OCI-LY7 (cell line): ENCODE results near the gene TYMP. TPM values are rescaled to one million over a fixed set of nuclear protein-coding genes. Genes with fewer than 3 reads are reported as not detected.

ENCODE experiments used
- BruUV-seq: library from RNA; stranded (reverse); fragments of 400-500 nt; replicated peaks from 2 replicates; lab custom pipeline; 2021; lab: Mats Ljungman, UMichigan
- CTCF ChIA-PET: fragments of 300-600 bp; sonication (Branson Sonifier 250); formaldehyde crosslinking; loops from one replicate; lab custom pipeline; 2022; ENCODE audit warnings: antibody characterized with exemption; ENCODE audit not compliant: unreplicated experiment; lab: Charles Lee
- POLR2A ChIA-PET: fragments of 300-600 bp; sonication (Branson Sonifier 250); formaldehyde crosslinking; loops from one replicate; lab custom pipeline; 2022; ENCODE audit warnings: antibody characterized with exemption; lab: Charles Lee
- DNase-seq: peaks from one replicate; pipeline ENCODE4 v3.0.0-alpha.2; 2015; ENCODE audit warnings: low spot score
- H2AFZ ChIP-seq: fragments of 200-600 bp; sonication (generic), shearing (Covaris generic); 2 replicates; pipeline ENCODE4 v1.6.1; 2014; ENCODE audit warnings: mild to moderate bottlenecking, antibody characterized with exemption, low read length, moderate library complexity
- H3K27ac ChIP-seq: fragments of 200-600 bp; sonication (generic); 2 replicates; pipeline ENCODE4 v1.5.1; 2014; ENCODE audit warnings: mixed run types, low read depth, mild to moderate bottlenecking, moderate library complexity, low read length, inconsistent platforms; ENCODE audit not compliant: poor library complexity, severe bottlenecking
- H3K36me3 ChIP-seq: fragments of 200-600 bp; sonication (generic); 2 replicates; pipeline ENCODE4 v1.6.1; 2014; ENCODE audit warnings: mild to moderate bottlenecking, antibody characterized with exemption, low read length, moderate library complexity, mixed read lengths; ENCODE audit not compliant: insufficient read depth
- H3K4me1 ChIP-seq: fragments of 200-600 bp; sonication (generic); 2 replicates; pipeline ENCODE4 v1.5.1; 2014; ENCODE audit warnings: mild to moderate bottlenecking, low read length; ENCODE audit not compliant: insufficient read depth, poor library complexity, severe bottlenecking
- H3K4me2 ChIP-seq: fragments of 200-600 bp; sonication (generic); 2 replicates; pipeline ENCODE4 v1.6.1; 2014; ENCODE audit warnings: mild to moderate bottlenecking, low read length
- H3K4me3 ChIP-seq: fragments of 200-600 bp; sonication (generic); 2 replicates; pipeline ENCODE4 v1.5.1; 2014; ENCODE audit warnings: mild to moderate bottlenecking, low read depth, low read length; ENCODE audit not compliant: poor library complexity, severe bottlenecking
- H3K79me2 ChIP-seq: fragments of 200-600 bp; sonication (generic); 2 replicates; pipeline ENCODE4 v1.6.1; 2016; ENCODE audit warnings: low read depth, mild to moderate bottlenecking, low read length, moderate library complexity, mixed read lengths; ENCODE audit not compliant: insufficient read depth
- H3K9me2 ChIP-seq: fragments of 200-600 bp; sonication (generic); 2 replicates; pipeline ENCODE4 v1.6.1; 2016; ENCODE audit warnings: mild to moderate bottlenecking, low read length, mixed read lengths; ENCODE audit not compliant: insufficient read depth
- H3K9me3 ChIP-seq: fragments of 200-600 bp; sonication (generic); 2 replicates; pipeline ENCODE4 v1.6.1; 2014; ENCODE audit warnings: mild to moderate bottlenecking, mixed run types, low read length, mixed read lengths
- H4K20me1 ChIP-seq: fragments of 200-600 bp; sonication (generic); 2 replicates; pipeline ENCODE4 v1.6.1; 2014; ENCODE audit warnings: mild to moderate bottlenecking, antibody characterized with exemption, low read length, moderate library complexity, mixed read lengths; ENCODE audit not compliant: insufficient read depth
- CTCF ChIP-seq: fragments of 200-600 bp; sonication (generic); conservative IDR thresholded peaks from 2 replicates; pipeline ENCODE4 v1.5.1; 2014; ENCODE audit warnings: mild to moderate bottlenecking, antibody characterized with exemption, low read length, moderate library complexity, mixed read lengths
- EZH2phosphoT487 ChIP-seq: fragments of 200-600 bp; sonication (generic); IDR thresholded peaks from 2 replicates; pipeline ENCODE4 v1.6.1; 2018; ENCODE audit warnings: low read depth, borderline replicate concordance, mild to moderate bottlenecking, mixed run types, antibody characterized with exemption, low read length, moderate library complexity, mixed read lengths
- intact Hi-C: fragments of 100-400 bp; cut with micrococcal nuclease; formaldehyde crosslinking; loops from one replicate; pipeline ENCODE4 v1.10.0; 2022; ENCODE audit not compliant: unreplicated experiment
- total RNA-seq, 2 experiments: library from RNA; depleted of rRNA in 1 of 2; stranded (reverse); fragments of >200 nt in 1 of 2; shearing (Covaris generic) in 1 of 2; gene quantifications; 2 replicates each; pipeline ENCODE4 v1.2.3, GENCODE V29; 2014 to 2022

TYMP gene
- total RNA-seq, 2 experiments from 2014 or later, result 3.9 to 4.0 TPM

- CTCF ChIA-PET, result interaction anchor here (1.2 kb wide), 1 partner anchor 24 kb away, joined by 4 read pairs; no protein-coding TSS in a partner anchor
- TF ChIP-seq CTCF (no peak), EZH2phosphoT487 (no peak)
- Histone ChIP-seq H2AFZ (no peak overlapping the region), H3K9me3 (no peaks in the 10 kb centered on the region), H3K4me2 (no peak overlapping the region), H3K27ac (no peak overlapping the region), H3K36me3 (no peaks in the 10 kb centered on the region), H3K4me1 (peaks cover 22% of the 10 kb centered on the region), H3K79me2 (no peaks in the 10 kb centered on the region), H3K4me3 (no peak overlapping the region), H4K20me1 (no peaks in the 10 kb centered on the region), H3K9me2 (no peaks in the 10 kb centered on the region)
- no TSS peak for BruUV-seq
- intact Hi-C loops, result no loop called here
- DNase-seq, result no peak
- POLR2A ChIA-PET, result interaction anchor here (0.7 to 1.0 kb wide), 2 partner anchors 29 to 163 kb away, joined by 3 to 4 read pairs; partner anchors contain the start of gene SCO2
Measured at GRCh38 chr22:50497093-50497492, 32.7 kb downstream of the TYMP start.

- intact Hi-C loops, result no loop called here
- POLR2A ChIA-PET, result no interaction called here
Measured at GRCh38 chr22:50490531-50491308, 39.1 kb downstream of the TYMP start.

More at GRCh38 chr22:50490531-50491308, 39.1 kb downstream of the TYMP start:
- Histone ChIP-seq H3K4me1 (peaks cover 8% of the 10 kb centered on the region), H2AFZ (peak overlapping the region; percentile 30; the same call in 1 of the 2 replicates), H3K4me3 (no peak overlapping the region), H3K79me2 (no peaks in the 10 kb centered on the region), H3K4me2 (peak overlapping the region; percentile 18; the same call in 1 of the 2 replicates), H4K20me1 (no peaks in the 10 kb centered on the region), H3K9me3 (no peaks in the 10 kb centered on the region), H3K9me2 (no peaks in the 10 kb centered on the region), H3K27ac (no peak overlapping the region), H3K36me3 (no peaks in the 10 kb centered on the region)
- peak; percentile 35 for DNase-seq
- TF ChIP-seq EZH2phosphoT487, result no peak
- no peak for TF ChIP-seq CTCF
- CTCF ChIA-PET, result no interaction called here
- BruUV-seq, result no TSS peak
